ENCODE results near the gene ACVRL1.

DNA sequence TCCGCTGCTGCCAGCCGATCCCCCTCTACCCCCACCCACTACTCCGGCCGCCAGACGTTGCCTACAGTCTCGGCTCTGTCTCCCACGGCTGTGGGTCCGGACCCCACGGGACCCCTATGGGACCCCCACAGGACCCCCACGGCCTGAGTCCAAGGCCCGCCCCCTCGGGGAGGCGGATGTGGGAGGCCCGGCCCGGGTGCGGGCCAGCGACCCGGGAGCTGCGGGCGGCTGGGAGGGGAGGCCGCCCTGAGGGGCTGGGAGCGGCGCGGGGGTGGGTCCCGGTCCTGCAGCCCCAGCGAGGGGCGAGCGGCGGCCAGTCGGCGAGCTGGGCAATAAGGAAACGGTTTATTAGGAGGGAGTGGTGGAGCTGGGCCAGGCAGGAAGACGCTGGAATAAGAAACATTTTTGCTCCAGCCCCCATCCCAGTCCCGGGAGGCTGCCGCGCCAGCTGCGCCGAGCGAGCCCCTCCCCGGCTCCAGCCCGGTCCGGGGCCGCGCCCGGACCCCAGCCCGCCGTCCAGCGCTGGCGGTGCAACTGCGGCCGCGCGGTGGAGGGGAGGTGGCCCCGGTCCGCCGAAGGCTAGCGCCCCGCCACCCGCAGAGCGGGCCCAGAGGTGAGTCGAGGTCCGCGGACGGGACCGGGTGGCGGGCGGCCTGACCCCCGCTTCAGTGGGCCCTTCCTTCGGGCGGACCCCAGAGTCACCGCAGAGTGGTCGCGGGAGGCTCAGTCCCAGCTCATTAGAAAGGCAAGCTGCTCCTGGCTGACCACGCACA lies at the start of gene ACVRL1:
- TF ChIP-seq POLR2AphosphoS2 (IDR thresholded peaks at IDR 0.05; ENCODE audit: low read depth, low read length) (no peak), ZNF384 (IDR thresholded peaks at IDR 0.05; ENCODE audit: borderline replicate concordance, low read depth, low read length) (no peak), SREBF2 (IDR thresholded peaks at IDR 0.05; ENCODE audit: low read length) (no peak), CREB1 (IDR thresholded peaks at IDR 0.05; ENCODE audit: low read depth) (no peak), CEBPB (IDR thresholded peaks at IDR 0.05; ENCODE audit: borderline replicate concordance in 1 of 2, low read depth in 2 of 2, low read length in 2 of 2) (no peak), CBX5 (IDR thresholded peaks at IDR 0.05; ENCODE audit: low read depth) (no peak), ESRRA (IDR thresholded peaks at IDR 0.05; ENCODE audit: low read length) (no peak), NR2F1 (conservative IDR thresholded peaks at IDR 0.05) (no peak)
- TF ChIP-seq, protein P1, sequence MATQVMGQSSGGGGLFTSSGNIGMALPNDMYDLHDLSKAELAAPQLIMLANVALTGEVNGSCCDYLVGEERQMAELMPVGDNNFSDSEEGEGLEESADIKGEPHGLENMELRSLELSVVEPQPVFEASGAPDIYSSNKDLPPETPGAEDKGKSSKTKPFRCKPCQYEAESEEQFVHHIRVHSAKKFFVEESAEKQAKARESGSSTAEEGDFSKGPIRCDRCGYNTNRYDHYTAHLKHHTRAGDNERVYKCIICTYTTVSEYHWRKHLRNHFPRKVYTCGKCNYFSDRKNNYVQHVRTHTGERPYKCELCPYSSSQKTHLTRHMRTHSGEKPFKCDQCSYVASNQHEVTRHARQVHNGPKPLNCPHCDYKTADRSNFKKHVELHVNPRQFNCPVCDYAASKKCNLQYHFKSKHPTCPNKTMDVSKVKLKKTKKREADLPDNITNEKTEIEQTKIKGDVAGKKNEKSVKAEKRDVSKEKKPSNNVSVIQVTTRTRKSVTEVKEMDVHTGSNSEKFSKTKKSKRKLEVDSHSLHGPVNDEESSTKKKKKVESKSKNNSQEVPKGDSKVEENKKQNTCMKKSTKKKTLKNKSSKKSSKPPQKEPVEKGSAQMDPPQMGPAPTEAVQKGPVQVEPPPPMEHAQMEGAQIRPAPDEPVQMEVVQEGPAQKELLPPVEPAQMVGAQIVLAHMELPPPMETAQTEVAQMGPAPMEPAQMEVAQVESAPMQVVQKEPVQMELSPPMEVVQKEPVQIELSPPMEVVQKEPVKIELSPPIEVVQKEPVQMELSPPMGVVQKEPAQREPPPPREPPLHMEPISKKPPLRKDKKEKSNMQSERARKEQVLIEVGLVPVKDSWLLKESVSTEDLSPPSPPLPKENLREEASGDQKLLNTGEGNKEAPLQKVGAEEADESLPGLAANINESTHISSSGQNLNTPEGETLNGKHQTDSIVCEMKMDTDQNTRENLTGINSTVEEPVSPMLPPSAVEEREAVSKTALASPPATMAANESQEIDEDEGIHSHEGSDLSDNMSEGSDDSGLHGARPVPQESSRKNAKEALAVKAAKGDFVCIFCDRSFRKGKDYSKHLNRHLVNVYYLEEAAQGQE (IDR thresholded peaks at IDR 0.05; ENCODE audit: low read depth, low read length), result no peak
- TF ChIP-seq, protein P2, sequence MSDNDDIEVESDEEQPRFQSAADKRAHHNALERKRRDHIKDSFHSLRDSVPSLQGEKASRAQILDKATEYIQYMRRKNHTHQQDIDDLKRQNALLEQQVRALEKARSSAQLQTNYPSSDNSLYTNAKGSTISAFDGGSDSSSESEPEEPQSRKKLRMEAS (IDR thresholded peaks at IDR 0.05; ENCODE audit: low read depth, low read length), result no peak
- TF ChIP-seq, protein P3, sequence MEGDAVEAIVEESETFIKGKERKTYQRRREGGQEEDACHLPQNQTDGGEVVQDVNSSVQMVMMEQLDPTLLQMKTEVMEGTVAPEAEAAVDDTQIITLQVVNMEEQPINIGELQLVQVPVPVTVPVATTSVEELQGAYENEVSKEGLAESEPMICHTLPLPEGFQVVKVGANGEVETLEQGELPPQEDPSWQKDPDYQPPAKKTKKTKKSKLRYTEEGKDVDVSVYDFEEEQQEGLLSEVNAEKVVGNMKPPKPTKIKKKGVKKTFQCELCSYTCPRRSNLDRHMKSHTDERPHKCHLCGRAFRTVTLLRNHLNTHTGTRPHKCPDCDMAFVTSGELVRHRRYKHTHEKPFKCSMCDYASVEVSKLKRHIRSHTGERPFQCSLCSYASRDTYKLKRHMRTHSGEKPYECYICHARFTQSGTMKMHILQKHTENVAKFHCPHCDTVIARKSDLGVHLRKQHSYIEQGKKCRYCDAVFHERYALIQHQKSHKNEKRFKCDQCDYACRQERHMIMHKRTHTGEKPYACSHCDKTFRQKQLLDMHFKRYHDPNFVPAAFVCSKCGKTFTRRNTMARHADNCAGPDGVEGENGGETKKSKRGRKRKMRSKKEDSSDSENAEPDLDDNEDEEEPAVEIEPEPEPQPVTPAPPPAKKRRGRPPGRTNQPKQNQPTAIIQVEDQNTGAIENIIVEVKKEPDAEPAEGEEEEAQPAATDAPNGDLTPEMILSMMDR (IDR thresholded peaks at IDR 0.05 in 2 of 3, conservative IDR thresholded peaks at IDR 0.05 in 1 of 3; ENCODE audit: control insufficient read depth in 2 of 3, extremely low read depth in 1 of 3, insufficient read depth in 1 of 3, low read depth in 3 of 3, low read length in 3 of 3), result no peak

Measured in GM12878 (cell line).